HepG2 (cell line): ENCODE data around the gene WIZ. TPM values are rescaled to one million over a fixed set of nuclear protein-coding genes. Genes with fewer than 3 reads are reported as not detected.

Source experiments
- ATAC-seq: fragments of 200-7000 bp; cut with Tn5 transposase; 3 replicates; pipeline ENCODE4 v1.9.1; 2020; ENCODE audit warnings: mild to moderate bottlenecking, moderate library complexity
- BruUV-seq: library from RNA; stranded (reverse); fragments of 400-500 nt; replicated peaks from 2 replicates; lab custom pipeline; 2021; lab: Mats Ljungman, UMichigan
- CTCF ChIA-PET: fragments of 300-600 bp; formaldehyde crosslinking; extraction: SDS; loops from one replicate; lab custom pipeline; 2021; ENCODE audit warnings: low total read pairs, inconsistent platforms, low intra/inter-chr PET ratio; lab: Yijun Ruan, JAX
- POLR2A ChIA-PET: fragments of 350-600 bp; sonication (Branson Sonifier 250); formaldehyde crosslinking; loops from one replicate; lab custom pipeline; 2020; ENCODE audit warnings: antibody characterized with exemption, inconsistent platforms; lab: Yijun Ruan, JAX
- DNase-seq: peaks from one replicate; pipeline ENCODE4 v3.0.0-alpha.2; 2015; ENCODE audit warnings: low spot score
- FAIRE-seq: peaks from 3 replicates; lab custom pipeline; 2011; peaks lifted over from hg19 to GRCh38; lab: Jason Lieb, UNC
- H2AFZ ChIP-seq: one replicate; pipeline ENCODE4 v1.6.1; 2011; ENCODE audit warnings: low read length, inconsistent platforms
- H3K27ac ChIP-seq: fragments of 300-600 bp; 3 replicates; pipeline ENCODE4 v1.8.0; 2011; ENCODE audit warnings: mixed run types, mild to moderate bottlenecking, mixed read lengths, low read length, inconsistent platforms; ENCODE audit not compliant: insufficient read depth; ENCODE audit errors: extremely low read length
- H3K27me3 ChIP-seq, 2 experiments: fragments of 200-600 bp in 1 of 2; 2 replicates in 1 of 2; 3 replicates in 1 of 2; pipeline versions ENCODE4 v1.6.0 to v1.8.0; 2011; ENCODE audit warnings: low read length in 2 of 2, mild to moderate bottlenecking in 2 of 2, moderate library complexity in 2 of 2, inconsistent platforms in 1 of 2; ENCODE audit not compliant: insufficient read depth in 2 of 2, control insufficient read depth in 1 of 2
- H3K36me3 ChIP-seq, 2 experiments: fragments of 200-600 bp in 1 of 2; replicated peaks in 1 of 2; 2 replicates in 1 of 2; 3 replicates in 1 of 2; pipeline versions ENCODE4 v1.5.1 to v1.8.0; 2011; ENCODE audit warnings: low read length in 2 of 2, inconsistent platforms in 1 of 2; ENCODE audit not compliant: insufficient read depth in 2 of 2, control insufficient read depth in 1 of 2
- H3K4me1 ChIP-seq: 2 replicates; pipeline ENCODE4 v1.5.1; 2012; ENCODE audit warnings: low read length, inconsistent platforms; ENCODE audit not compliant: insufficient read depth
- H3K4me2 ChIP-seq: 2 replicates; pipeline ENCODE4 v1.6.0; 2011; ENCODE audit warnings: low read depth, low read length, inconsistent platforms
- H3K4me3 ChIP-seq, 3 experiments: fragments of 200-600 bp in 1 of 3; sonication (generic), shearing (Covaris generic) in 1 of 3; replicated peaks in 1 of 3; 2 replicates each; pipeline ENCODE4 v1.5.1; 2011 to 2016; ENCODE audit warnings: low read length in 3 of 3, inconsistent platforms in 2 of 3, low read depth in 2 of 3, mild to moderate bottlenecking in 2 of 3, control low read depth in 1 of 3, mixed read lengths in 1 of 3; ENCODE audit not compliant: insufficient read depth in 1 of 3
- H3K79me2 ChIP-seq: one replicate; pipeline ENCODE4 v1.6.1; 2011; ENCODE audit warnings: low read length, inconsistent platforms; ENCODE audit not compliant: insufficient read depth
- H3K9ac ChIP-seq: 2 replicates; pipeline ENCODE4 v1.6.0; 2011; ENCODE audit warnings: mild to moderate bottlenecking, low read depth, low read length, inconsistent platforms; ENCODE audit not compliant: insufficient read depth
- H3K9me3 ChIP-seq: 2 replicates; pipeline ENCODE4 v1.5.1; 2012; ENCODE audit warnings: mild to moderate bottlenecking, low read length
- H4K20me1 ChIP-seq: 2 replicates; pipeline ENCODE4 v1.6.0; 2011; ENCODE audit warnings: inconsistent platforms, mild to moderate bottlenecking, low read length, moderate library complexity; ENCODE audit not compliant: insufficient read depth
- MTA1 ChIP-seq: sonication (generic); formaldehyde crosslinking; IDR thresholded peaks from 2 replicates; pipeline ENCODE4 v1.4.0; 2020; ENCODE audit warnings: missing genetic modification reagents, mild to moderate bottlenecking, borderline replicate concordance
- MTF2 ChIP-seq: sonication (generic); formaldehyde crosslinking; IDR thresholded peaks from 2 replicates; pipeline ENCODE4 v1.5.0; 2020; ENCODE audit warnings: missing genetic modification reagents, borderline replicate concordance
- PPARG ChIP-seq: conservative IDR thresholded peaks from 2 replicates; pipeline ENCODE4 v1.6.1; 2016; ENCODE audit warnings: missing biosample characterization, missing genetic modification reagents
- PTBP1 ChIP-seq: fragments of 200-400 bp; formaldehyde crosslinking; IDR thresholded peaks from 2 replicates; pipeline ENCODE4 v1.6.1; 2018; ENCODE audit warnings: low read length, low read depth; ENCODE audit not compliant: poor library complexity, severe bottlenecking
- SIX1 ChIP-seq: sonication (generic); formaldehyde crosslinking; IDR thresholded peaks from 2 replicates; pipeline ENCODE4 v1.4.0; 2020; ENCODE audit warnings: missing genetic modification reagents, borderline replicate concordance
- SMARCE1 ChIP-seq: fragments of 450-650 bp; IDR thresholded peaks from 2 replicates; pipeline ENCODE4 v1.6.1; 2017; ENCODE audit warnings: borderline replicate concordance
- TAF1 ChIP-seq: sonication (generic); formaldehyde crosslinking; IDR thresholded peaks from 2 replicates; pipeline ENCODE4 v1.4.0; 2020; ENCODE audit warnings: missing genetic modification reagents
- YY1 ChIP-seq: IDR thresholded peaks from 2 replicates; pipeline ENCODE4 v1.6.1; 2011; ENCODE audit warnings: low read length, low read depth, moderate library complexity, mild to moderate bottlenecking; ENCODE audit not compliant: insufficient read depth, insufficient replicate concordance
- ZHX2 ChIP-seq, 2 experiments: sonication (generic) in 1 of 2; formaldehyde crosslinking in 1 of 2; IDR thresholded peaks; 2 replicates each; pipeline versions ENCODE4 v1.6.1 to v1.9.0; 2014 to 2022; ENCODE audit warnings: antibody characterized with exemption in 1 of 2, borderline replicate concordance in 1 of 2, inconsistent platforms in 1 of 2, low read depth in 1 of 2, missing genetic modification reagents in 1 of 2
- WGBS: methylation state at CpG from one replicate; pipeline ENCODE4 v1.1.6; 2017; ENCODE audit warnings: low lambda C conversion rate; 5-methylcytosine and 5-hydroxymethylcytosine counted together
- in situ Hi-C: cut with HindIII; loops from 2 replicates; pipeline ENCODE4 v1.10.0; 2017; ENCODE audit warnings: low pct_unique_long_range_greater_than_20kb; ENCODE audit not compliant: extremely low pct_ligation_motif_present
- intact Hi-C: fragments of 100-400 bp; cut with micrococcal nuclease; formaldehyde crosslinking; loops from one replicate; pipeline ENCODE4 v1.10.0; 2022; ENCODE audit not compliant: unreplicated experiment
- polyA plus RNA-seq, 8 experiments: library from polyadenylated mRNA; depleted of rRNA in 3 of 8; stranded (reverse) in 7 of 8; unstranded in 1 of 8; fragments of >200 nt; fragmentation: Illumina TruSeq in 4 of 8; extraction: Trizol in 4 of 8; gene quantifications; 2 replicates each; pipeline versions ENCODE4 v1.2.1 to v1.2.3, GENCODE V29; 2011 to 2016; ENCODE audit warnings: low read depth in 4 of 8, missing spikeins in 1 of 8, mixed read lengths in 1 of 8; ENCODE audit not compliant: insufficient read depth in 1 of 8
- total RNA-seq, 5 experiments: library from RNA; depleted of rRNA; stranded (reverse); fragments of >200 nt; fragmentation: Illumina TruSeq; extraction: Trizol; gene quantifications; 2 replicates each; pipeline ENCODE4 v1.2.3, GENCODE V29; 2016; ENCODE audit warnings: low read depth in 1 of 5

The WIZ gene
- total and polyA plus RNA-seq, 2 of the 13 experiments (the other 11 are each of a cell fraction or from before 2014, with no cell fraction given), result 4.7 to 4.8 TPM

DNA sequence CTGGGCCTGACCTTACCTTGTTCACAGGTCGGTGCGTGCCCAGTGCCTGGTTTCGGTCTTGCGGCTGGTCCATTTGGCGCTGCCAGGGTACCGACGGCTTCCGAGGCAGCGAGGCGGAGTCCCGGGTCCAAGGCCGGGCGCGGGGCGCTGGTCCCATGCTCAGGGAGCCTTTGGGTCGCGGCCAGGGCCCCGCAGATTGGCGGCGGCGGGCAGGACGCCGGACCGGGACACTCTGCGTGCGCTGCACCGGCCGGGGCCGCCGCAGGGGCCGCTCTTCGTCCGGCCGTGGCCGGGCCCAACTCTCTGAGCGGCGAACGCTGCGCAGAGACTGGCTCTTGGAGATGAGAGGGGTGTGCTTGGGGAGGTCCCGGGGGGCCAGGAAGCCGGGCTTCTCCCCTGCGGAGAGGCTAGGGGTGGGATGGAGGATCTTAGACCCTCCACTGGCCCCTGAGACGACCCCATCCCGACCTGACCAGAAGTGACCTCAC, 3.4 kb upstream of the WIZ start:
- Histone ChIP-seq H3K4me1 (peaks cover 37% of the 10 kb centered on the region), H3K27ac (no peak overlapping the region), H4K20me1 (no peaks in the 10 kb centered on the region), H3K36me3 (no peaks in the 10 kb centered on the region), H3K79me2 (no peaks in the 10 kb centered on the region), H3K9me3 (no peaks in the 10 kb centered on the region), H3K9ac (no peak overlapping the region), H3K4me2 (peak overlapping the region; percentile 69), H3K27me3 (no peaks in the 10 kb centered on the region), H3K4me3 (peak overlapping the region in 1 of 3 experiments; percentile 61; a peak in 1 of 6 replicates), H2AFZ (no peak overlapping the region)
- FAIRE-seq (no peak), DNase-seq (no peak), ATAC-seq (no peak)
- BruUV-seq, result no TSS peak
- ChIA-PET CTCF (no interaction called here), POLR2A (interaction anchor here (1.4 to 2.2 kb wide), 2 partner anchors 20 to 34 kb away, joined by 7 to 18 read pairs; partner anchors contain the start of gene AKAP8L)
- intact Hi-C loops (no loop called here), in situ Hi-C loops (no loop called here)
- TF ChIP-seq YY1 (no peak), MTA1 (CRISPR knock-in tag) (peak; percentile 43; the same call in 1 of the 2 replicates)
- 0% methylated on average over 2 of the region's 44 CpGs for WGBS

DNA sequence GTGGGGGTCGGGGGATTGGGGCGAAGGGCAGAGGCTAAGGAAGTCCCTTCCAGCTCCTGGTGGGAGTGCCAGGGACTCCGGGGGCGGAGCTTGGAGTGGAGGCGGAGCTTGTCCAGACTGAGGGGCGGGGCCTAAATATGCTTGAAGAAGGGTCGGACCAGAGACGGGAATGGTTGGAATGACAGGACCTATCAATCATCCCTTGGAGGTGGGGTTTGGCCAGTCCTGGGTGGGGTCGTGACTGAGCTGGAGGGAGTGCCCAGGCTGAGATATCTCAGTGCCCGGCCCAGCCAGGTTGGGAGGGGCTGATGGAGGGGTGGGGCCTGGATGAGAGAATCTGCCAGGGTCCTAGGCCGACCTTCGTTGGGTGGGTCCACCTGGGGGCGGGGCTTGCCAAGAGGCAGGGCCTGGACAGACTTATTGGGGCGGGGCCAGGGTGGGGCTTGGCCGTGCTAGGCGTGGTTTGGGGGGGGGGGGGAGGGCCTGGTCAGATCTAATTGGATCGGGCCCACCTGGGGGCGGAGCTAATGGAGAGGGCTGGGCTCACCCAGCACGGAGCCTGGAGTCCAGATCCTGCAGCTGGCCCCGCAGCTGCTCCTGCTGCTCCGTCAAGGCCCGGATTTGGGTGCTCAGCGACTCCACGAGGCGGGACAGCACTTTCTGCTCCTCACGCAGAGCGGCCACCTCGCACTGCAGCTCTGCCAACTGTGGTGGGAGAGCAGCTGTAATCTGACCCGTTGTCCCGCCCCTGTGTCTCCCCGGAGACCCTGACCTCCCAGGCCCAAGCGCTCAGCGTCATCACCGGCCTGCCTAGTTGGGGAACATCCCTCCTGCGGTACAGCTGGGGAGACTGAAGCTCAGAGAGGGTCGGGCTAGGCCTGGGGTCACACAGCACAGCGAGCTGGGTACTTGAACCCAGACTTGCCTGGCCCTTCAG, 2.6 kb upstream of the WIZ start:
- DNase-seq (peak; percentile 69), ATAC-seq (peak; percentile 64), FAIRE-seq (no peak)
- POLR2A ChIA-PET, result interaction anchor here (1.4 to 2.2 kb wide), 3 partner anchors 19 to 73 kb away, joined by 7 to 18 read pairs (median 8); partner anchors contain the start of genes AKAP8 and AKAP8L
- in situ Hi-C loops, result no loop called here
- peak overlapping the region; percentile 69 for H3K4me2 ChIP-seq
- H3K79me2 ChIP-seq, result no peaks in the 10 kb centered on the region
- H3K27me3 ChIP-seq, result no peaks in the 10 kb centered on the region
- peak overlapping the region in 2 of 3 experiments; percentile 34 to 61; a peak in 2 of 6 replicates for H3K4me3 ChIP-seq
- H3K27ac ChIP-seq, result no peak overlapping the region
- BruUV-seq, result no TSS peak
- 20% methylated on average over 21 of the region's 37 CpGs for WGBS
- intact Hi-C loops, result no loop called here
- no peaks in the 10 kb centered on the region for H3K36me3 ChIP-seq
- H3K9ac ChIP-seq, result no peak overlapping the region
- no peak overlapping the region for H2AFZ ChIP-seq
- CTCF ChIA-PET, result no interaction called here
- peaks cover 37% of the 10 kb centered on the region for H3K4me1 ChIP-seq
- H4K20me1 ChIP-seq, result no peaks in the 10 kb centered on the region
- no peaks in the 10 kb centered on the region for H3K9me3 ChIP-seq
- TF ChIP-seq TAF1 (CRISPR knock-in tag) (peak; percentile 32; the same call in 1 of the 2 replicates), MTF2 (CRISPR knock-in tag) (no peak), SIX1 (CRISPR knock-in tag) (no peak), SMARCE1 (no peak), PTBP1 (peak; percentile 46), ZHX2 (IDR thresholded peaks at IDR 0.05; ENCODE audit: low read depth) (no peak), ZHX2 (CRISPR knock-in tag; IDR thresholded peaks at IDR 0.05; ENCODE audit: borderline replicate concordance) (no peak), PPARG (CRISPR knock-in tag) (no peak)
